SK-N-SH (cell line): ENCODE results near the gene SMIM1. TPM values are rescaled to one million over a fixed set of nuclear protein-coding genes. Genes with fewer than 3 reads are reported as not detected.

Experiments
- CTCF ChIA-PET: fragments of 300-600, 350-600 bp; formaldehyde crosslinking; extraction: SDS; loops from one replicate; lab custom pipeline; 2021; lab: Yijun Ruan, JAX
- POLR2A ChIA-PET: fragments of 350-600 bp; sonication (Branson Sonifier 250); formaldehyde crosslinking; extraction: SDS; loops from one replicate; lab custom pipeline; 2020; ENCODE audit warnings: antibody characterized with exemption, inconsistent platforms; lab: Yijun Ruan, JAX
- DNase-seq: peaks from one replicate; pipeline ENCODE4 v3.0.0; 2012
- H2AFZ ChIP-seq: fragments of 200-600 bp; sonication (generic); 2 replicates; pipeline ENCODE4 v1.8.1; 2016; ENCODE audit warnings: antibody characterized with exemption, mild to moderate bottlenecking, low read depth
- H3F3A ChIP-seq: fragments of 200-600 bp; sonication (generic); replicated peaks from 2 replicates; pipeline ENCODE3; 2016; ENCODE audit warnings: antibody characterized with exemption, mild to moderate bottlenecking; ENCODE audit not compliant: insufficient read depth
- H3K27ac ChIP-seq, 2 experiments: fragments of 200-500 bp in 1 of 2; fragments of 200-600 bp in 1 of 2; sonication (Bioruptor generic) in 1 of 2; sonication (generic), shearing (Covaris generic) in 1 of 2; 2 replicates each; pipeline versions ENCODE4 v1.5.1 to v1.6.1; 2014 to 2016; ENCODE audit warnings: low read depth in 2 of 2, inconsistent platforms in 1 of 2, low read length in 1 of 2, mild to moderate bottlenecking in 1 of 2, mixed read lengths in 1 of 2
- H3K27me3 ChIP-seq: fragments of 200-600 bp; sonication (generic), shearing (Covaris generic); 2 replicates; pipeline ENCODE4 v1.6.1; 2016; ENCODE audit warnings: mixed run types; ENCODE audit not compliant: insufficient read depth
- H3K36me3 ChIP-seq, 2 experiments: fragments of 200-500 bp in 1 of 2; fragments of 200-600 bp in 1 of 2; sonication (Bioruptor generic) in 1 of 2; sonication (generic) in 1 of 2; replicated peaks in 1 of 2; 2 replicates each; pipeline versions ENCODE3 to v1.5.1; 2014 to 2016; ENCODE audit warnings: low read length in 1 of 2, mild to moderate bottlenecking in 1 of 2; ENCODE audit not compliant: insufficient read depth in 2 of 2, control insufficient read depth in 1 of 2
- H3K4me1 ChIP-seq, 2 experiments: fragments of 200-500 bp in 1 of 2; fragments of 200-600 bp in 1 of 2; sonication (Bioruptor generic) in 1 of 2; sonication (generic), shearing (Covaris generic) in 1 of 2; 2 replicates each; pipeline versions ENCODE4 v1.5.1 to v1.6.1; 2014 to 2016; ENCODE audit warnings: low read depth in 1 of 2, low read length in 1 of 2, mixed run types in 1 of 2; ENCODE audit not compliant: insufficient read depth in 2 of 2, control insufficient read depth in 1 of 2
- H3K4me2 ChIP-seq: fragments of 200-600 bp; sonication (generic), shearing (Covaris generic); 2 replicates; pipeline ENCODE4 v1.6.1; 2017; ENCODE audit warnings: mixed run types
- H3K4me3 ChIP-seq, 2 experiments: fragments of 200-500 bp in 1 of 2; fragments of 200-600 bp in 1 of 2; sonication (Bioruptor generic) in 1 of 2; sonication (generic), shearing (Covaris generic) in 1 of 2; 2 replicates each; pipeline versions ENCODE4 v1.5.1 to v1.8.1; 2014 to 2016; ENCODE audit warnings: low read depth in 2 of 2, inconsistent platforms in 1 of 2, low read length in 1 of 2, mild to moderate bottlenecking in 1 of 2, mixed read lengths in 1 of 2, moderate library complexity in 1 of 2
- H3K79me2 ChIP-seq: fragments of 200-600 bp; sonication (generic); 2 replicates; pipeline ENCODE4 v1.8.1; 2017; ENCODE audit warnings: mild to moderate bottlenecking; ENCODE audit not compliant: insufficient read depth
- H3K9ac ChIP-seq: fragments of 200-600 bp; sonication (generic); 2 replicates; pipeline ENCODE4 v1.6.1; 2017; ENCODE audit warnings: mixed run types
- H3K9me2 ChIP-seq: fragments of 200-600 bp; sonication (generic); 2 replicates; pipeline ENCODE4 v1.6.1; 2017; ENCODE audit warnings: mixed run types
- H3K9me3 ChIP-seq: fragments of 200-600 bp; sonication (generic); 2 replicates; pipeline ENCODE4 v1.6.1; 2017; ENCODE audit warnings: mixed run types, mild to moderate bottlenecking, moderate library complexity
- H4K20me1 ChIP-seq: fragments of 200-600 bp; sonication (generic); 2 replicates; pipeline ENCODE4 v1.6.1; 2017; ENCODE audit warnings: mild to moderate bottlenecking, mixed run types; ENCODE audit not compliant: insufficient read depth
- EP300 ChIP-seq, 2 experiments: IDR thresholded peaks; 2 replicates each; pipeline versions ENCODE4 v1.4.0 to v1.6.1; 2012; ENCODE audit warnings: borderline replicate concordance in 1 of 2, low read depth in 1 of 2, low read length in 1 of 2
- FOXJ3 ChIP-seq: sonication (generic); formaldehyde crosslinking; IDR thresholded peaks from 2 replicates; pipeline ENCODE4 v1.5.1; 2020; ENCODE audit warnings: mild to moderate bottlenecking, missing genetic modification reagents
- GABPA ChIP-seq: IDR thresholded peaks from 2 replicates; pipeline ENCODE4 v1.4.0; 2012; ENCODE audit warnings: low read depth, mild to moderate bottlenecking
- IRF3 ChIP-seq: fragments of 150-350 bp; IDR thresholded peaks from 2 replicates; pipeline ENCODE4 v1.6.1; 2016; ENCODE audit warnings: mild to moderate bottlenecking, low read depth, low read length
- JUND ChIP-seq: IDR thresholded peaks from 2 replicates; pipeline ENCODE4 v1.4.0; 2012
- MAX ChIP-seq: IDR thresholded peaks from 2 replicates; pipeline ENCODE4 v1.4.0; 2012; ENCODE audit warnings: low read depth
- MEF2A ChIP-seq: IDR thresholded peaks from 2 replicates; pipeline ENCODE4 v1.4.0; 2012; ENCODE audit warnings: low read depth, borderline replicate concordance
- MXI1 ChIP-seq: IDR thresholded peaks from 2 replicates; pipeline ENCODE4 v1.6.1; 2012; ENCODE audit warnings: mild to moderate bottlenecking, low read depth, low read length, improper control_type of control experiment
- POLR2AphosphoS5 ChIP-seq: IDR thresholded peaks from 2 replicates; pipeline ENCODE4 v1.6.1; 2012; ENCODE audit warnings: low read depth, low read length
- RAD21 ChIP-seq: IDR thresholded peaks from 2 replicates; pipeline ENCODE4 v1.6.1; 2012; ENCODE audit warnings: mild to moderate bottlenecking, low read length
- RXRA ChIP-seq: IDR thresholded peaks from 2 replicates; pipeline ENCODE4 v1.4.0; 2012; ENCODE audit warnings: low read depth, mild to moderate bottlenecking, borderline replicate concordance
- SIN3A ChIP-seq: IDR thresholded peaks from 2 replicates; pipeline ENCODE4 v1.6.1; 2012; ENCODE audit warnings: low read depth, mild to moderate bottlenecking, low read length, moderate library complexity, borderline replicate concordance
- SMC3 ChIP-seq: IDR thresholded peaks from 2 replicates; pipeline ENCODE4 v1.6.1; 2012; ENCODE audit warnings: low read depth, low read length, improper control_type of control experiment
- TAF1 ChIP-seq: IDR thresholded peaks from 2 replicates; pipeline ENCODE4 v1.6.1; 2012; ENCODE audit warnings: low read depth, mild to moderate bottlenecking, low read length, moderate library complexity, borderline replicate concordance
- TCF12 ChIP-seq: IDR thresholded peaks from 2 replicates; pipeline ENCODE4 v1.4.0; 2012
- ZBTB33 ChIP-seq: IDR thresholded peaks from 2 replicates; pipeline ENCODE4 v1.4.0; 2012; ENCODE audit warnings: low read depth, borderline replicate concordance
- WGBS: methylation state at CpG from one replicate; pipeline ENCODE4 v1.1.6; 2017; ENCODE audit warnings: low lambda C conversion rate; 5-methylcytosine and 5-hydroxymethylcytosine counted together
- polyA plus RNA-seq, 3 experiments: library from polyadenylated mRNA; depleted of rRNA; stranded (reverse); fragments of >200 nt; gene quantifications; 2 replicates each; pipeline ENCODE4 v1.2.3, GENCODE V29; 2012

The SMIM1 gene
- polyA plus RNA-seq, 1 of the 3 experiments (the other 2 are of a cell fraction): 6.1 TPM

GRCh38 chr1:3750741-3751140, 21.8 kb upstream of the SMIM1 start:
- Histone ChIP-seq H3K9me3 (no peaks in the 10 kb centered on the region), H3K79me2 (peaks cover 4% of the 10 kb centered on the region; the same call in 1 of the 2 replicates), H2AFZ (no peak overlapping the region), H3K4me2 (no peak overlapping the region), H3F3A (peaks cover 10% of the 10 kb centered on the region), H3K4me1 (peaks cover 0 to 14% of the 10 kb centered on the region in 2 experiments; a peak in 1 of 4 replicates), H3K27ac (no peak overlapping the region), H4K20me1 (no peaks in the 10 kb centered on the region), H3K9me2 (no peaks in the 10 kb centered on the region), H3K36me3 (no peaks in the 10 kb centered on the region), H3K27me3 (no peaks in the 10 kb centered on the region), H3K4me3 (no peak overlapping the region)
- 56% methylated on average over 6 of the region's 6 CpGs for WGBS
- no peak for TF ChIP-seq JUND
- TF ChIP-seq IRF3: no peak
- no peak for TF ChIP-seq TAF1
- TF ChIP-seq ZBTB33: no peak
- no peak for TF ChIP-seq MAX
- TF ChIP-seq POLR2AphosphoS5: no peak
- no peak for TF ChIP-seq RAD21
- no peak for TF ChIP-seq EP300 (IDR thresholded peaks at IDR 0.05; ENCODE audit: borderline replicate concordance in 1 of 2, low read depth in 1 of 2, low read length in 1 of 2)
- no peak for TF ChIP-seq SMC3
- TF ChIP-seq GABPA: no peak
- no peak for TF ChIP-seq MEF2A
- TF ChIP-seq, all 33 proteins: peak for 0
- DNase-seq: no peak
- CTCF ChIA-PET: no interaction called here
- POLR2A ChIA-PET: no interaction called here
- H3K9ac ChIP-seq: no peak overlapping the region

- H3K27ac ChIP-seq: no peak within 1 kb of the TSS
- no peaks in the 10 kb centered on the region for H3K9me2 ChIP-seq
- CTCF ChIA-PET: interaction anchor here (0.8 to 1.6 kb wide), 4 partner anchors 12 to 300 kb away, joined by 3 to 6 read pairs (median 3); no protein-coding TSS in a partner anchor
- POLR2A ChIA-PET: no interaction called here
- H3K4me2 ChIP-seq: no peak within 1 kb of the TSS
- peaks cover 0 to 5% of the 10 kb centered on the region in 2 experiments; a peak in 1 of 4 replicates for H3K4me1 ChIP-seq
- H3K36me3 ChIP-seq: no peaks in the 10 kb centered on the region
- peaks cover 4% of the 10 kb centered on the region; the same call in 1 of the 2 replicates for H3K79me2 ChIP-seq
- H3K4me3 ChIP-seq: no peak within 1 kb of the TSS
- H3K9me3 ChIP-seq: no peaks in the 10 kb centered on the region
- no peak for DNase-seq
- no peaks in the 10 kb centered on the region for H3K27me3 ChIP-seq
- WGBS: 36% methylated on average over 8 of the region's 17 CpGs
- TF ChIP-seq MXI1 (no peak), SIN3A (no peak), TCF12 (no peak), RXRA (no peak), FOXJ3 (no peak)
- H2AFZ ChIP-seq: no peak within 1 kb of the TSS
- no peak within 1 kb of the TSS for H3K9ac ChIP-seq
- H4K20me1 ChIP-seq: no peaks in the 10 kb centered on the region
- peaks cover 3% of the 10 kb centered on the region for H3F3A ChIP-seq
These were observed 20.1 kb upstream of the SMIM1 start, which contains the start of gene CCDC27 for GRCh38 chr1:3752400-3752945. TSS of gene CCDC27 (plus strand) at chr1:3752450. CDS start at chr1:3752482, 32 bp downstream.
